ENCODE measurements around the gene PNPO.

GRCh38 chr17:47946929-47947397 is 5.6 kb downstream of the PNPO start:
- TF ChIP-seq, protein P1, sequence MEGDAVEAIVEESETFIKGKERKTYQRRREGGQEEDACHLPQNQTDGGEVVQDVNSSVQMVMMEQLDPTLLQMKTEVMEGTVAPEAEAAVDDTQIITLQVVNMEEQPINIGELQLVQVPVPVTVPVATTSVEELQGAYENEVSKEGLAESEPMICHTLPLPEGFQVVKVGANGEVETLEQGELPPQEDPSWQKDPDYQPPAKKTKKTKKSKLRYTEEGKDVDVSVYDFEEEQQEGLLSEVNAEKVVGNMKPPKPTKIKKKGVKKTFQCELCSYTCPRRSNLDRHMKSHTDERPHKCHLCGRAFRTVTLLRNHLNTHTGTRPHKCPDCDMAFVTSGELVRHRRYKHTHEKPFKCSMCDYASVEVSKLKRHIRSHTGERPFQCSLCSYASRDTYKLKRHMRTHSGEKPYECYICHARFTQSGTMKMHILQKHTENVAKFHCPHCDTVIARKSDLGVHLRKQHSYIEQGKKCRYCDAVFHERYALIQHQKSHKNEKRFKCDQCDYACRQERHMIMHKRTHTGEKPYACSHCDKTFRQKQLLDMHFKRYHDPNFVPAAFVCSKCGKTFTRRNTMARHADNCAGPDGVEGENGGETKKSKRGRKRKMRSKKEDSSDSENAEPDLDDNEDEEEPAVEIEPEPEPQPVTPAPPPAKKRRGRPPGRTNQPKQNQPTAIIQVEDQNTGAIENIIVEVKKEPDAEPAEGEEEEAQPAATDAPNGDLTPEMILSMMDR (IDR thresholded peaks at IDR 0.05), result peak; percentile 76 to 97 (median 92)
- peak in 2 of 3 donors; percentile 46 to 56 for TF ChIP-seq POLR2A (IDR thresholded peaks at IDR 0.05)

Data from body of pancreas (tissue), 4 donors.